ENCODE results near the gene NGDN.

Gene NGDN

GRCh38 chr14:23441076-23441475 lies 28.4 kb upstream of the NGDN start:
- H3K4me3 ChIP-seq (ENCODE audit: low read depth, low read length): no peak overlapping the region
- no peak for TF ChIP-seq CTCF (IDR thresholded peaks at IDR 0.05; ENCODE audit: borderline replicate concordance, insufficient read depth, low read depth, low read length)

- TF ChIP-seq CTCF (IDR thresholded peaks at IDR 0.05; ENCODE audit: borderline replicate concordance, insufficient read depth, low read depth, low read length): no peak
- no peak overlapping the region for H3K4me3 ChIP-seq (ENCODE audit: low read depth, low read length)
Observed at GRCh38 chr14:23442721-23443356, 26.7 kb upstream of the NGDN start.

GRCh38 chr14:23443411-23443812 lies 26.1 kb upstream of the NGDN start:
- H3K4me3 ChIP-seq (ENCODE audit: low read depth, low read length): no peak overlapping the region
- no peak for TF ChIP-seq CTCF (IDR thresholded peaks at IDR 0.05; ENCODE audit: borderline replicate concordance, insufficient read depth, low read depth, low read length)

- no peak for TF ChIP-seq CTCF (IDR thresholded peaks at IDR 0.05; ENCODE audit: borderline replicate concordance, insufficient read depth, low read depth, low read length)
- H3K4me3 ChIP-seq (ENCODE audit: low read depth, low read length): no peak overlapping the region
Observed at GRCh38 chr14:23443881-23444280, 25.6 kb upstream of the NGDN start.

GRCh38 chr14:23444314-23444713 lies 25.2 kb upstream of the NGDN start:
- no peak for TF ChIP-seq CTCF (IDR thresholded peaks at IDR 0.05; ENCODE audit: borderline replicate concordance, insufficient read depth, low read depth, low read length)
- H3K4me3 ChIP-seq (ENCODE audit: low read depth, low read length): no peak overlapping the region

GRCh38 chr14:23445773-23446172 lies 23.7 kb upstream of the NGDN start:
- H3K4me3 ChIP-seq (ENCODE audit: low read depth, low read length): no peak overlapping the region

More at GRCh38 chr14:23445773-23446172, 23.7 kb upstream of the NGDN start:
- TF ChIP-seq CTCF (IDR thresholded peaks at IDR 0.05; ENCODE audit: borderline replicate concordance, insufficient read depth, low read depth, low read length): no peak
